Right atrium auricular region (tissue), 2 donors: ENCODE results near the gene P3R3URF. TPM values are rescaled to one million over a fixed set of nuclear protein-coding genes. Genes with fewer than 3 reads are reported as not detected.
"Not testable (repeated sequence)": the region's sequence is repeated elsewhere in the genome, so short reads cannot be mapped to it uniquely, and the experiment has no call there.

Experiments
- DNase-seq: peaks from one replicate; pipeline ENCODE4 v3.0.0-alpha.2; 2019; ENCODE audit warnings: low spot score
- H3K27ac ChIP-seq, 2 donors: fragments of 200-600 bp; sonication (generic); 1 replicate in 1 of 2; 2 replicates in 1 of 2; pipeline ENCODE4 v1.5.1; 2016 to 2019
- H3K27me3 ChIP-seq, 2 donors: fragments of 200-600 bp; sonication (generic); one replicate each; pipeline versions ENCODE4 v1.5.1 to v1.6.0; 2017 to 2019
- H3K36me3 ChIP-seq: fragments of 200-600 bp; sonication (generic); one replicate; pipeline ENCODE4 v1.5.1; 2016
- H3K4me1 ChIP-seq, 2 donors: fragments of 200-600 bp; sonication (generic); one replicate each; pipeline versions ENCODE4 v1.5.1 to v1.6.0; 2017 to 2019
- H3K4me3 ChIP-seq, 2 donors: fragments of 200-600 bp; sonication (generic); 1 replicate in 1 of 2; 2 replicates in 1 of 2; pipeline ENCODE4 v1.5.1; 2017 to 2019; ENCODE audit warnings: mild to moderate bottlenecking in 1 of 2, moderate library complexity in 1 of 2
- H3K9me3 ChIP-seq, 2 donors: fragments of 200-600 bp; sonication (generic); one replicate each; pipeline ENCODE4 v1.5.1; 2019
- CTCF ChIP-seq, 2 donors: fragments of 200-600 bp; sonication (generic); IDR thresholded peaks; one replicate each; pipeline ENCODE4 v1.5.1; 2019; ENCODE audit warnings: antibody characterized with exemption in 2 of 2
- total RNA-seq, 2 donors: library from RNA; depleted of rRNA; stranded (reverse); fragments of >200 nt; gene quantifications; one replicate each; pipeline ENCODE4 v1.1.0, GENCODE V29; 2016

The P3R3URF gene
- not detected for total RNA-seq

- H3K27me3 ChIP-seq = no peaks in the 10 kb centered on the region
- peak within 1 kb of the TSS; percentile 76 to 80 for H3K27ac ChIP-seq
- H3K9me3 ChIP-seq = no peaks in the 10 kb centered on the region
- no peak within 1 kb of the TSS for H3K4me3 ChIP-seq
- H3K4me1 ChIP-seq = peaks cover 0 to 72% of the 10 kb centered on the region in 2 donors
- TF ChIP-seq CTCF (IDR thresholded peaks at IDR 0.05) = no peak
- no peak for DNase-seq
- no peaks in the 10 kb centered on the region for H3K36me3 ChIP-seq
Observed at GRCh38 chr1:46176211-46176865, at the start of gene P3R3URF. Gene P3R3URF, minus strand, starts transcription at chr1:46176488. Its CDS starts 17 bp downstream, at chr1:46176471.

GRCh38 chr1:46224966-46225365 is 48.7 kb upstream of the P3R3URF start:
- Histone ChIP-seq H3K27me3 (no peaks in the 10 kb centered on the region), H3K4me1 (no peaks in the 10 kb centered on the region), H3K4me3 (no peak overlapping the region), H3K9me3 (no peaks in the 10 kb centered on the region), H3K36me3 (peaks cover 4% of the 10 kb centered on the region), H3K27ac (no peak overlapping the region)
- DNase-seq = no peak
- TF ChIP-seq CTCF (IDR thresholded peaks at IDR 0.05) = no peak

GRCh38 chr1:46223472-46223943 is 47.2 kb upstream of the P3R3URF start:
- peak; percentile 81 for DNase-seq
- peaks cover 4% of the 10 kb centered on the region for H3K36me3 ChIP-seq
- H3K9me3 ChIP-seq = no peaks in the 10 kb centered on the region
- H3K27ac ChIP-seq = no peak overlapping the region
- H3K4me1 ChIP-seq = no peaks in the 10 kb centered on the region
- H3K27me3 ChIP-seq = no peaks in the 10 kb centered on the region
- peak; percentile 89 to 93 for TF ChIP-seq CTCF (IDR thresholded peaks at IDR 0.05)
- no peak overlapping the region for H3K4me3 ChIP-seq

DNA sequence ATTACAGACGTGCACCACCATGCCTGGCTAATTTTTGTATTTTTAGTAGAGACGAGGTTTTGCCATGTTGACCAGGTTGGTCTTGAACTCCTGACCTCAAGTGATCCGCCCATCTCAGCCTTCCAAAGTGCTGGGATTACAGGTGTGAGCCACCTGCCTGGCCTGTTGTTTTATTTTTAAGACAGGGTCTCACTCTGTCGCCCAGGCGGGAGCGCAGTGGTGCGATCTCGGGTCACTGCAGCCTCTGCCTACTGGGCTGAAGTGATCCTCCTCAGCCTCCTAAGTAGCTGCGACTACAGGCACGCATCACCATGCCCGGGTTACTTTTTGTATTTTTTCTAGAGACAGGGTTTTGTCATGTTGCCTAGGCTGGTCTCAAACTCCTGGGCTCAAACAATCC is 46.8 kb upstream of the P3R3URF start:
- not testable (repeated sequence) for H3K36me3 ChIP-seq, DNase-seq, H3K4me1 ChIP-seq, H3K27me3 ChIP-seq, H3K9me3 ChIP-seq, H3K4me3 ChIP-seq, H3K27ac ChIP-seq

DNA sequence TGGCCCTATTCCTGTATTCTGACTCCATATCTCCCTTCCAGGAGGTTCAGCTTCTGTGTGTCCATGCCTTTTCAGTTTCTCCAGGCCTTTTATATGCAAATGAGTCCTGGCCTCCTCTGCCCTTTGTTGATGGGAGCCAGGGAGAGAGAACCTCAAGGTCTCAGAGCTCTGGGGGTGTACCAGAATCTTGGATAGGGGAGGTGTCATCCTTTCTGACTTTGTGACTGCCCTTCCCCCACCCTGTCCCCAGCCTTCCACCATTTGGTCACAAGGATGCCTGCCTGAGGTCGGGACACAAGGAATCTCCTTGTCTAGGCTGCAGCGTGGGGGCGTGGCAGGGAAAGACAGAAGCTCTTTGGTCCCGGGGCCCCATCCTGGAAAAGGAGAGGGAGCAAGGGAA is 45.5 kb upstream of the P3R3URF start:
- Histone ChIP-seq H3K27ac (no peak overlapping the region), H3K27me3 (no peaks in the 10 kb centered on the region), H3K36me3 (peaks cover 4% of the 10 kb centered on the region), H3K4me1 (no peaks in the 10 kb centered on the region), H3K4me3 (no peak overlapping the region), H3K9me3 (no peaks in the 10 kb centered on the region)
- TF ChIP-seq CTCF (IDR thresholded peaks at IDR 0.05) = no peak
- DNase-seq = no peak

- Histone ChIP-seq H3K4me1 (no peaks in the 10 kb centered on the region), H3K9me3 (no peaks in the 10 kb centered on the region), H3K27ac (no peak overlapping the region), H3K27me3 (no peaks in the 10 kb centered on the region), H3K36me3 (peaks cover 4% of the 10 kb centered on the region), H3K4me3 (no peak overlapping the region)
- TF ChIP-seq CTCF (IDR thresholded peaks at IDR 0.05) = no peak
- DNase-seq = no peak
Observed at GRCh38 chr1:46220808-46221207, 44.5 kb upstream of the P3R3URF start.
